Measurements from ENCODE around the gene PARS2. TPM values are rescaled to one million over a fixed set of nuclear protein-coding genes. Genes with fewer than 3 reads are reported as not detected.
"Not testable (repeated sequence)": the region's sequence is repeated elsewhere in the genome, so short reads cannot be mapped to it uniquely, and the experiment has no call there.

PARS2 gene
- total RNA-seq, 2 donors from 2014 or later = 2.8 to 3.1 TPM

DNA sequence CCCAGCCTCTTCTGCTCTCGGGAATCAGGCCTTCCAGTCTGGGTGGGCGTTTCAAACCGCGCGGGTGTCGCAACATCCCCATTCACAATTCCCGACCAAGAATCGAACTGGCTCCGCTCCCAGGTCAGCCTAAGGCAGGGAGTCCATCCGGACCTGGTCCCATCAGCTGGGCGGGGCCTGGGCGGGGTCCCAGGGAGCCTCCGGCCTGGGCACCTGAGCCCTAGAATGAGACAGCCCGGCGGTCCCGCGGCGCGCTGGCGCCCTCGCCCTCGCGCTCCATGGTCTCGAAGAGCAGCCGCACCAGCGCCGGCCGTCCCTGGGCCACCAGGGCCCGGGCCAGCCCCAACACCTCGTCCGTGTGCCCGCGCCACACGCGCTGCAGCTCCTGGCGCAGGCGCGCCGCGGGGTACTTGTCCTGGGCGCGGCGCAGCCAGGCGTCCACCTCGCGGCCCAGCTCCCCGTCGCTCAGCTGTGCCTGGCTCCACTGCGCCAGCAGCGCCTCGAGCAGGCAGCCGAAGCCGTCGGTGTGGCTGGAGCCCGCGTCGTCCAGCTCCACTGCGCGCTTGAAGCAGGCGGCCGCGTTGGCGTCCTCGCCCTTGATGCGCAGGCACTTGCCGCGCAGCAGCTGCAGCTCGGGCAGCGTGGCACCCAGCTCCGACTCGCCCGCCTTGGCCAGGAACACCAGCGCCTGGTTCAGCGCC lies 16.9 kb upstream of the PARS2 start:
- no peak for ATAC-seq (ENCODE audit: insufficient number of reproducible peaks, low FRiP score, low read depth)
- no peaks in the 10 kb centered on the region for H3K27me3 ChIP-seq (replicated peaks; ENCODE audit: insufficient read depth)
- H3K27ac ChIP-seq = no peak overlapping the region
- DNase-seq (ENCODE audit: low spot score) = no peak
- no peaks in the 10 kb centered on the region for H3K4me1 ChIP-seq (ENCODE audit: control insufficient read depth in 1 of 2, low read depth in 2 of 2)
- no peaks in the 10 kb centered on the region for H3K9me3 ChIP-seq
- H3K36me3 ChIP-seq = no peaks in the 10 kb centered on the region
- no peak for TF ChIP-seq CTCF (IDR thresholded peaks at IDR 0.05)
- H3K4me3 ChIP-seq = no peak overlapping the region

DNA sequence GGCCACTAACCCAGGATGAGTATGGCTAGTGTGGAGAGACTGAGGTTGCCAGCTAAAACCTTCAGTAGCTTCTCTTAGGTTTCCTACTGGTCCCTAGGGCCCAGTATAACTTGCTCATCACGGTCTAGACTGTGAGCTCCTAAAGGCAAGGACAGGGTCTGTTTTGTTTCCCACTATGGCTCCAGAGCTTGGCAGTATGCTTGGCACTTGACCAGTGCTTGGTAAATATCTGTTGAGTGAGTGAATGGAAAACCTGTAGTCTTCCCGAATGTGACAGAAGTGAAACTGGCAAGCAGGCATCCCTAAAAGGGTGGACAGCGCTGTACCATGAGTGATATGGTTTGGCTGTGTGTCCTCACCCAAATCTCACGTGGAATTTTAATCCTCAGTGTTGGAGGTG lies 13.1 kb upstream of the PARS2 start:
- H3K9me3 ChIP-seq = no peaks in the 10 kb centered on the region
- H3K36me3 ChIP-seq = no peaks in the 10 kb centered on the region
- H3K4me3 ChIP-seq = no peak overlapping the region
- ATAC-seq (ENCODE audit: insufficient number of reproducible peaks, low FRiP score, low read depth) (no peak), DNase-seq (ENCODE audit: low spot score) (no peak)
- no peak overlapping the region for H3K27ac ChIP-seq
- H3K27me3 ChIP-seq (replicated peaks; ENCODE audit: insufficient read depth) = no peaks in the 10 kb centered on the region
- TF ChIP-seq CTCF (IDR thresholded peaks at IDR 0.05) = no peak
- no peaks in the 10 kb centered on the region for H3K4me1 ChIP-seq (ENCODE audit: control insufficient read depth in 1 of 2, low read depth in 2 of 2)

- no peaks in the 10 kb centered on the region for H3K27me3 ChIP-seq (replicated peaks; ENCODE audit: insufficient read depth)
- TF ChIP-seq CTCF (IDR thresholded peaks at IDR 0.05) = no peak
- no peaks in the 10 kb centered on the region for H3K4me1 ChIP-seq (ENCODE audit: control insufficient read depth in 1 of 2, low read depth in 2 of 2)
- no peak overlapping the region for H3K4me3 ChIP-seq
- no peak overlapping the region for H3K27ac ChIP-seq
- ATAC-seq (ENCODE audit: insufficient number of reproducible peaks, low FRiP score, low read depth) (no peak), DNase-seq (ENCODE audit: low spot score) (no peak)
- no peaks in the 10 kb centered on the region for H3K9me3 ChIP-seq
- H3K36me3 ChIP-seq = no peaks in the 10 kb centered on the region
Measured at GRCh38 chr1:54777011-54777410, 12.7 kb upstream of the PARS2 start.

DNA sequence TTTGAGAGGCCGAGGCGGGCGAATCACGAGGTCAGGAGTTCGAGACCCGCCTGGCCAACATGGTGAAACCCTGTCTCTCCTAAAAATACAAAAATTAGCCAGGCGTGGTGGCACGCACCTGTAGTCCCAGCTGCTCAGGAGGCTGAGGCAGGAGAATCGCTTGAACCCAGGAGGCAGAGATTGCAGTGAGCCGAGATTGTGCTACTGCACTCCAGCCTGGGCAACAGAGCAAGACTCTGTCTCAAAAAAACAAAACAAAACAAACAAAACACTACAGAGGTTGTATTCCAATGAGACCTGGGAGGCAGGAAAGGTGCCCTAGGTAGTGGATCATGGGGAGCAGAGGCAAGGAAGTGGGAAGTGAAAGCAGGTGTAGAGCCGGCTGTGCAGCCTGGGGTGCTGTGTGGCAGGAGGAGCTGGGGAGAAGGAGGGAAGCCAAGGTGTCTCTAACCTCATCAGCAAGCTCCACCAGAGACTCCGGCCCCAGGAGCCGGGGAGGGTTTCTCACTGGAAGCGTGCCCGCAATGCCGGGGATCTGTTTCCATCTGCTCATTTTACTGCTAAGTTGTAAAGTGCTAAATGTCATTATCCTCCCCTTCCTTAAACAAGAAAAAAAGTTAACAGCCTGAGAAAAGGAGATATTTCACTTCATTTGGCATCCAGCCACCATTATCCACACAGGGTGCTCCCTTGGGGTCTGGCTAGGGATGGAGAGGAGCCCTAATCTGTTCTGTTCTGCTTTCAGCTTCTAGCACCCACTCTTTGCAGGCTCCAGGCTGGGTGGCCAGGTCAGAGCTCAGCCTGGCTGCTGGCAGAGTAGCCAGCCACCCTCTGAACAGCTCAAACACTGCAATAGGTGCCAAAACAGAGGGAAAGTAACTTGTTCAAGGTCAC lies 11.8 kb upstream of the PARS2 start:
- ATAC-seq (ENCODE audit: insufficient number of reproducible peaks, low FRiP score, low read depth); H3K27ac ChIP-seq; H3K27me3 ChIP-seq (replicated peaks; ENCODE audit: insufficient read depth): not testable (repeated sequence)

DNA sequence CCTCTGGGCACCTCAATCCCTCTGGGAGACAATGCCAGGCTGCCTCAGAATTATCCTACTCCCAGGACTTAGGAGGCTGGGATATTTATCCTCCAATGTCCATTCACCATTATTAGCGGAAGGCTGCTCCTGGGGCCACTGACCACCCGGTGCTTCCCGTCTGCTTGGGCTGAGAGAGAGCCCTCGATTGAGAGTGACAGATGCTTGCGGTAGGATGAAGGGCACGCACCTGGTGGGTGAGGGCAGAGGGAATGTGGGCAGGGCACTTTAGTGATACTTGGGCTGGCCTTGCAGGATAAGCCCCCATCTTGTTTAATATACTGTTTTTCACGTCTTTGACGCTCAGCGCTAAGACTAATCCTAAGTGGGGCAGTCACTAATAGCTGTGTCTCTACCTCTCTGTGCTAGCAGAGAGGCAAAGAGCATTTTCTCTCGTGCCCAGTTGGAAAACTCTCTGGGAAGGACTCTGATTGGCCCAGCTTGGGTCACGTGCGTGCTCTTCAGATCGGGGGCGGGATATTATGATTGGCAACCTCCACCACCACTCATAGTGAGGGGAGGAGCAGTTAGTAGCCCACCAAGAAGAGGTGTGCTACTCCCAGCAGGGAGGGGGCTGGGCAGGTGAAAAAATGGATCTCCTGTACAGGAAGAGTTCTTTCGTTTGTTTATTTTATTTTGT lies 10.6 kb upstream of the PARS2 start:
- ATAC-seq (ENCODE audit: insufficient number of reproducible peaks, low FRiP score, low read depth) = no peak
- H3K27ac ChIP-seq = no peak overlapping the region

More for the DNA sequence above, 11.8 kb upstream of the PARS2 start:
- not testable (repeated sequence) for H3K36me3 ChIP-seq; H3K4me3 ChIP-seq; DNase-seq (ENCODE audit: low spot score); H3K4me1 ChIP-seq (ENCODE audit: control insufficient read depth in 1 of 2, low read depth in 2 of 2); H3K9me3 ChIP-seq

More for the DNA sequence above, 10.6 kb upstream of the PARS2 start:
- Histone ChIP-seq H3K4me1 (ENCODE audit: control insufficient read depth in 1 of 2, low read depth in 2 of 2) (no peaks in the 10 kb centered on the region), H3K9me3 (no peaks in the 10 kb centered on the region), H3K27me3 (replicated peaks; ENCODE audit: insufficient read depth) (no peaks in the 10 kb centered on the region), H3K4me3 (no peak overlapping the region), H3K36me3 (no peaks in the 10 kb centered on the region)
- no peak for TF ChIP-seq CTCF (IDR thresholded peaks at IDR 0.05)
- DNase-seq (ENCODE audit: low spot score) = no peak
